ENCODE measurements around the gene ANKH.

Gene ANKH

DNA sequence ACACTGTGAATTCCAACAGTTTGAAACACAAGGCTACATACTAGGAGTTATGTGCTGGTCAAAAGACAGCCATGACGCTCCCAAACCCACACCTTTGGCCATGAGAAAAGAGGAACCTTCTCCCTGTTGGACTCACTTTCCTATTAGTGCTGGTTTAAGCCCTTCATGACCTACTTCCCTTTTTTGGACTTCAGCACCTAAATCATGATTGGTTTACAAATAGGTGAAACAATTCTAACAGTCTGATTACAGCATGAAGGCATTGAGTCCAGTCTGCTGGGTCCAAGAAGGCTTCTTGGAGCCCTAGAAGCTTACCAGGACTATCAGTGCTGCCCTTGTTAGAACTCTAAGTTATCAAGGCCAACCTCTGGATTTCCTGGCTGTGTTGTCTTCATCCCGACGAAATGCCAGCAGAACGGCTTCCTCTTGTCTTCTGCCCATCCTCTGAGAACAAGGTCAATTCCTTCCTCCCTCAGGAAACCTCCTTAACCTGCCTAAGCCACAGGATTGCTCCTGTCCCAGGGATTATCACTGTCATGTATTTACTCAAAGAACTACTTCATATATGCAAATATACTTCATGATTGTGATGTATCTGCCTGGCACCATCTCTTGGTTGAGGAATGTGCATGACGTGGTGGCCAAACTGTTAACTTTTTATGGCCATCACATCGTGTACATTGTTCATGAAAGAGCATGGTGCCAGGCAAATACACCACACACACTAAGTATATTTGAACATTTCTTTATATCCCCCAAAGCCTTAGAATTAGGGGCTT lies 83.6 kb downstream of the ANKH start:
- DNase-seq (ENCODE audit: low read depth in 2 of 2), result no peak
- H3K4me3 ChIP-seq (replicated peaks in 1 of 2; ENCODE audit: low read depth in 2 of 2, low read length in 2 of 2), result no peak overlapping the region
- TF ChIP-seq, protein P1, sequence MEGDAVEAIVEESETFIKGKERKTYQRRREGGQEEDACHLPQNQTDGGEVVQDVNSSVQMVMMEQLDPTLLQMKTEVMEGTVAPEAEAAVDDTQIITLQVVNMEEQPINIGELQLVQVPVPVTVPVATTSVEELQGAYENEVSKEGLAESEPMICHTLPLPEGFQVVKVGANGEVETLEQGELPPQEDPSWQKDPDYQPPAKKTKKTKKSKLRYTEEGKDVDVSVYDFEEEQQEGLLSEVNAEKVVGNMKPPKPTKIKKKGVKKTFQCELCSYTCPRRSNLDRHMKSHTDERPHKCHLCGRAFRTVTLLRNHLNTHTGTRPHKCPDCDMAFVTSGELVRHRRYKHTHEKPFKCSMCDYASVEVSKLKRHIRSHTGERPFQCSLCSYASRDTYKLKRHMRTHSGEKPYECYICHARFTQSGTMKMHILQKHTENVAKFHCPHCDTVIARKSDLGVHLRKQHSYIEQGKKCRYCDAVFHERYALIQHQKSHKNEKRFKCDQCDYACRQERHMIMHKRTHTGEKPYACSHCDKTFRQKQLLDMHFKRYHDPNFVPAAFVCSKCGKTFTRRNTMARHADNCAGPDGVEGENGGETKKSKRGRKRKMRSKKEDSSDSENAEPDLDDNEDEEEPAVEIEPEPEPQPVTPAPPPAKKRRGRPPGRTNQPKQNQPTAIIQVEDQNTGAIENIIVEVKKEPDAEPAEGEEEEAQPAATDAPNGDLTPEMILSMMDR (IDR thresholded peaks at IDR 0.05; ENCODE audit: low read depth, low read length), result no peak

DNA sequence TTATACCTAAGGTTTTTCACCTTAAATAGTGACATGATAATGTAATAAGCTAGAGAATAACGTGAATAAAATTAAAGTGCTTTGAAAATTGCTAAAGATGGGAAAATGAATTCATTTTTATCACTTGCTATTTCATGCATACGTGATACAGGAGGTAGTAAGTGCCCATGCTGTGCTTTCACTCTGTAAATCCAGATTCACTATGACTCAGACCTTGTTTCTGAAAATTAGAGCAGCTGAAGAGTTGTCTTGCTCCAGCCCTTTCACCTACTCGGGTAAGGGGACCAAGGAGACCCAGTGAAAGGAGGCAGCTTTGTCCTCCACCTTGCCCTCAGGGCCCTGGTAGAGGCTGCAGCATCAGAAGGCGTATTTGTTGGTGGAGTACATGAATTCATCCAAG lies 87.9 kb downstream of the ANKH start:
- DNase-seq (ENCODE audit: low read depth in 2 of 2), result no peak

DNA sequence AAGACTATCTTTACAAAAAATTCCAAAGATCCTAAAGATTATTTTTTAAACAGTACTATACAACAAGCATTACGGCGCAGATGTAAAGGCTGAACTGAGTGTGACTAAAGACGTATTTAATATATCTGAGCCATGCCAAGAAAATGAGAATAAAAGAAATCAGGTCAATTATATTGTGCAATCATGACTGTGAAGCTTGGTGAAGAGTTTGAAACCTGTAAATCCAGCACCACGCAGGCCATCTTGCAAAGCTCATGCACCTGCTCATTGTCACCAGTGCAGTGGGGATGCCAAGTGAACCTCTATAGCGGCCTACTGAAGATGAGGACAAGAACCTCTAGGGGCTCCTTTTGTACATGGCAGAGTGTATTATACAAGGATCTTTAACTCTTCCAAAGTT lies 89.0 kb downstream of the ANKH start:
- no peak for DNase-seq (ENCODE audit: low read depth in 2 of 2)
- TF ChIP-seq, protein P1 (IDR thresholded peaks at IDR 0.05; ENCODE audit: low read depth, low read length), result no peak

More for the DNA sequence above, 87.9 kb downstream of the ANKH start:
- H3K4me3 ChIP-seq (replicated peaks in 1 of 2; ENCODE audit: low read depth in 2 of 2, low read length in 2 of 2), result no peak overlapping the region
- TF ChIP-seq, protein P1 (IDR thresholded peaks at IDR 0.05; ENCODE audit: low read depth, low read length), result no peak

DNA sequence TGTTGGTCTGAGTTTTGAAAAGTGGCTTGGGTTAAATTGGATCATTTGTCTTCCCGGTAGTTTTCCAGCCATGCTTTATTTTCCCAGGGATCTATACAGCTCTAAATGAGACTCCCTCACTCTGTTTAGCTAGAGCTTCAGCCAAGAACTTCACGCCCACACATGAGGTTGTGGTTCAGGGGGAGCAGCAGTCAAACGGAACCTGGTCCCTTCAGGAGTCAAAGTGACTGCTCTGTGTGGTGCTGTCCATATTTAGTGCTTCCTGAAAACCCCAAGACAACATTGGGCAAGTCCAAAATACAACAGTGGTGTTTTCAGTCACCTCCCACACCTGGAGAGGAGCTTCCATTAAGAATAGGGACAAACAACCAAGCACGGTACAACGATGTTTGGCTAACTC lies 90.5 kb downstream of the ANKH start:
- TF ChIP-seq, protein P1 (IDR thresholded peaks at IDR 0.05; ENCODE audit: low read depth, low read length), result no peak
- DNase-seq (ENCODE audit: low read depth in 2 of 2), result peak in 1 of 2 donors; percentile 12
- no peak overlapping the region for H3K4me3 ChIP-seq (replicated peaks in 1 of 2; ENCODE audit: low read depth in 2 of 2, low read length in 2 of 2)

More for the DNA sequence above, 89.0 kb downstream of the ANKH start:
- H3K4me3 ChIP-seq (replicated peaks in 1 of 2; ENCODE audit: low read depth in 2 of 2, low read length in 2 of 2), result no peak overlapping the region

DNA sequence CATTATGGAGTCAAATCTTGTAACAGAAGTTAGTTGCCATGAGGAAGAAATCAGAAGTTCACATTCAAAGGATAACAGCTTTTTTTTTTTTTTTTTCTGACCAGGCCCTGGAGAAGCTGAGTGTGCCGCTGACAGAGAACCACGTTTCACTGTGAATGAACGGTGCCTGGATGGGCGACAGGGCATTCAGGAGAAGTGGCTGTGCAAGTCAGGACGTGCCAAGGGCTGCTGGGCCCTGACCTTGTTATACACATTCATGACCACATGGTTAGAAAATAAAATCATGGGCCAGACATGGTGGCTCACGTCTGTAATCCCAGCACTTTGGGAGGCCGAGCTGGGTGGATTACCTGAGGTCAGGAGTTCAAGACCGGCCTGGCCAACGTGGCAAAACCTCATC lies 91.6 kb downstream of the ANKH start:
- H3K4me3 ChIP-seq (replicated peaks in 1 of 2; ENCODE audit: low read depth in 2 of 2, low read length in 2 of 2), result no peak overlapping the region
- no peak for DNase-seq (ENCODE audit: low read depth in 2 of 2)
- TF ChIP-seq, protein P1 (IDR thresholded peaks at IDR 0.05; ENCODE audit: low read depth, low read length), result no peak

DNA sequence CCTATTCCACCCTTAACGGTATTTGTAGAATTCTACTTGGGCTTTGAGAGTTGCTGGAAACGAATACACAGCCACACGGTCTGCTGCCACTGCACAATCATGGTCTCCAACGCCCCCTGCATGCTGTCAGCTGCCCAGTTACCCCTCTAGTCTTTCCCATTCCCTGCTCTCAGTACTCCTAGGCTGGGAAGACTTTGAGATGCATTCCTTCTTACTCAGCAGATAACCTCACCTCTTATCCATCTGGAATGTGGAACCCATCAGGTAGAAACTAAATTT lies 92.8 kb downstream of the ANKH start:
- DNase-seq (ENCODE audit: low read depth in 2 of 2), result no peak
- TF ChIP-seq, protein P1 (IDR thresholded peaks at IDR 0.05; ENCODE audit: low read depth, low read length), result no peak

More for the DNA sequence above, 92.8 kb downstream of the ANKH start:
- no peak overlapping the region for H3K4me3 ChIP-seq (replicated peaks in 1 of 2; ENCODE audit: low read depth in 2 of 2, low read length in 2 of 2)

Data from cardiac fibroblast (primary cell).